Vagina (tissue), 2 donors: Measurements from ENCODE around the gene PPL.

Experiments
- POLR2A ChIP-seq, 2 donors: fragments of 450-650 bp; IDR thresholded peaks; one replicate each; pipeline ENCODE4 v1.6.1; 2017; ENCODE audit warnings: antibody characterized with exemption in 2 of 2, mild to moderate bottlenecking in 2 of 2, moderate library complexity in 2 of 2
- TF ChIP-seq, protein P1 (sequence below), 3 experiments: fragments of 450-650 bp in 2 of 3; fragments of 200-600 bp in 1 of 3; sonication (generic) in 1 of 3; IDR thresholded peaks; one replicate each; pipeline ENCODE4 v1.5.1; 2017 to 2019; ENCODE audit warnings: antibody characterized with exemption in 3 of 3, mild to moderate bottlenecking in 2 of 3, moderate library complexity in 2 of 3

DNA sequence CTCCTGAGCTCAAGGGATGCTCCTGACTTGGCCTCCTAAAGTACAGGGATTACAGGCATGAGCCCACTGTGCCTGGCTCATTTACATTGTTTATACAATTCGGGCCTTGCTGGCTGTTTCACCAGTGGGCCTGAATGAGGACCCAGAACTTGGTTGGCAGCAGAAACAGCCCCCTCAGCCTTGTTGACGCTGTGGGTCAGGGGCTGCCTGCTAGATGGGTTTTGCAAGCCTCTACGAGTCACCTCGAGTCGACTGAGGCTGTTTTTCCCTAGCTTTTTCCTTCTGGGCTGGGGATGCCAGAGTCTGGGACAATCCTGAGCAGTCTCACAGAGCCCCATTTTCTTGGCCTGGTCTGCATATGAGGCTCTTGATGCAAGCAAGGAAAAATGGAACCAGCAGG lies 16.1 kb downstream of the PPL start:
- TF ChIP-seq, protein P1, sequence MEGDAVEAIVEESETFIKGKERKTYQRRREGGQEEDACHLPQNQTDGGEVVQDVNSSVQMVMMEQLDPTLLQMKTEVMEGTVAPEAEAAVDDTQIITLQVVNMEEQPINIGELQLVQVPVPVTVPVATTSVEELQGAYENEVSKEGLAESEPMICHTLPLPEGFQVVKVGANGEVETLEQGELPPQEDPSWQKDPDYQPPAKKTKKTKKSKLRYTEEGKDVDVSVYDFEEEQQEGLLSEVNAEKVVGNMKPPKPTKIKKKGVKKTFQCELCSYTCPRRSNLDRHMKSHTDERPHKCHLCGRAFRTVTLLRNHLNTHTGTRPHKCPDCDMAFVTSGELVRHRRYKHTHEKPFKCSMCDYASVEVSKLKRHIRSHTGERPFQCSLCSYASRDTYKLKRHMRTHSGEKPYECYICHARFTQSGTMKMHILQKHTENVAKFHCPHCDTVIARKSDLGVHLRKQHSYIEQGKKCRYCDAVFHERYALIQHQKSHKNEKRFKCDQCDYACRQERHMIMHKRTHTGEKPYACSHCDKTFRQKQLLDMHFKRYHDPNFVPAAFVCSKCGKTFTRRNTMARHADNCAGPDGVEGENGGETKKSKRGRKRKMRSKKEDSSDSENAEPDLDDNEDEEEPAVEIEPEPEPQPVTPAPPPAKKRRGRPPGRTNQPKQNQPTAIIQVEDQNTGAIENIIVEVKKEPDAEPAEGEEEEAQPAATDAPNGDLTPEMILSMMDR (IDR thresholded peaks at IDR 0.05) = no peak
- no peak for TF ChIP-seq POLR2A (IDR thresholded peaks at IDR 0.05)
